ENCODE results near the gene SRP9.

The SRP9 gene, protein sequence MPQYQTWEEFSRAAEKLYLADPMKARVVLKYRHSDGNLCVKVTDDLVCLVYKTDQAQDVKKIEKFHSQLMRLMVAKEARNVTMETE

GRCh38 chr1:225777583-225778336 is at the start of gene SRP9:
TSS of gene SRP9 (plus strand) at chr1:225777826. CDS start at chr1:225777941, 115 bp downstream.
- peak within 1 kb of the TSS; percentile 92 for H3K4me3 ChIP-seq (ENCODE audit: low read depth, low read length)

- no peak overlapping the region for H3K4me3 ChIP-seq (ENCODE audit: low read depth, low read length)
These were observed 46.1 kb upstream of the SRP9 start for GRCh38 chr1:225731491-225731890.

- no peak overlapping the region for H3K4me3 ChIP-seq (ENCODE audit: low read depth, low read length)
These were observed 44.4 kb upstream of the SRP9 start for GRCh38 chr1:225733254-225733653.

GRCh38 chr1:225735252-225736149 is 42.1 kb upstream of the SRP9 start:
- H3K4me3 ChIP-seq (ENCODE audit: low read depth, low read length), result no peak overlapping the region

DNA sequence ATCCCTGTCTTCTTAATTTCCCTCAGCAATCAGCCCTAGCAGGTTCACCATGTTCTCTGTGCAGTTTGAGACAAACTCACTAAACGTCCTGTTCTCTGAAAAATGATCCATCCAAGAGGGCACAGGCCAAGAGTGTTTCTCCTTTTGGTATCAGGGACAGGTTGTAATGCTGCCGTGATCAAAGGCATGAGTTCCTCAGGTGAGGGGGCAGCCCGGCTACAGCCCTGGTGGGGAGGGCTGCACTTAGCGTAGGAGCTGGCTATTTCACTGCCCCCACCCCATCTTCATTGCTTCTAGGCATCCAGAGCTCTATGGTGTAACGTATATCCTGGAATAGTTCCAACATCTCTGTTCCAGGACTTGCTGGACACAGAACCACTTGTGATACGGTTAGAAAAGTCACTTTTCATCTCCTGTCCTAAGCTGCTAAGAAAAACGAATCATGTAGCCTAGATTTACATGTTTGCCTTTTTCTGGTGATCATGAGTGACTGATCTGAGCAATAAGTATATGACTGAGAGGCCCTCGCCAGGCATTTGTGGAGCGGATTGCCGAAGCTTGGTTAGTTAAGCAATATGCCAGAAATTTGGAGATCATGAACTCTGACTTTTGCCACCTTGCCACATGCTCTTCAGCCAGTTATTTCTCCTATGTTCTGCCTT is 41.1 kb upstream of the SRP9 start:
- no peak overlapping the region for H3K4me3 ChIP-seq (ENCODE audit: low read depth, low read length)

DNA sequence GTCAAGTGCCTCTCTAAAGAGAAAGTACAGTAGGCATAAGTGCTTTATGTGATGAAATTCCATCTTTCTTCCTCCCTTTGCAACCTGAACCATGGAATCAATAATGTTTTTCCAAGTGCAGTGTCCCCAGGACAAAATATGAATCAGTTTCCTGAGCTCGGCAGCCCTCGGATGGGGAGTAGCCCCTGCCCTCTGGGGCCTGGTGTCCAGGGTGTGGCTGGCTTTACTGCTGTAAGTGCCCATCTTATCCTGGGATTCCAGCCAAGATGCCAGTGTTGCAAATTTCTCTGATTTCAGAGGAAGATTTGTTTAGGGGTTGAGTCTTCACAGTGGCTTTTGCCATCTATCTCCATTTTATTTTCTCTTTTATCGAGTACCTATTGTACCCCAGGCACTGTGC is 40.5 kb upstream of the SRP9 start:
- no peak overlapping the region for H3K4me3 ChIP-seq (ENCODE audit: low read depth, low read length)

GRCh38 chr1:225737866-225738265 is 39.8 kb upstream of the SRP9 start:
- H3K4me3 ChIP-seq (ENCODE audit: low read depth, low read length), result no peak overlapping the region

DNA sequence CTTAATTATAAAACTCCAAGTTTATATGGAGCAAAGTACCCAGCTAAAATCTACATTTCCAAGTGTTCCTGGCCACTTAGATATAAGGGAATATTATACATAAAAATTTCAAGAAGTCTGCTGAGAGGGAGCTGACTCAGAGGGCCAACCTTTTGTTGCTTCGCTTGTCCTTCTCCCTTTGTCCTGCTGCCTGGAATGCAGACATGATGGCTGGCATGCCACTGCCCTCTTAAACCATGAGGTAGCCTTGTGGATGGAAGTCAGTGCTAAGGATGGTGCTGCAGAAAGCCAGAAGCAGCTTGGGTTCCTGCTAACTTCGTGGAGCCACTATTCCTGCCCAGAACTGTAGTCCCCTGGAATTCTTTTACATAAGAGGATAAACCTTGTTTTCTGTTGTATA is 38.9 kb upstream of the SRP9 start:
- H3K4me3 ChIP-seq (ENCODE audit: low read depth, low read length), result no peak overlapping the region

DNA sequence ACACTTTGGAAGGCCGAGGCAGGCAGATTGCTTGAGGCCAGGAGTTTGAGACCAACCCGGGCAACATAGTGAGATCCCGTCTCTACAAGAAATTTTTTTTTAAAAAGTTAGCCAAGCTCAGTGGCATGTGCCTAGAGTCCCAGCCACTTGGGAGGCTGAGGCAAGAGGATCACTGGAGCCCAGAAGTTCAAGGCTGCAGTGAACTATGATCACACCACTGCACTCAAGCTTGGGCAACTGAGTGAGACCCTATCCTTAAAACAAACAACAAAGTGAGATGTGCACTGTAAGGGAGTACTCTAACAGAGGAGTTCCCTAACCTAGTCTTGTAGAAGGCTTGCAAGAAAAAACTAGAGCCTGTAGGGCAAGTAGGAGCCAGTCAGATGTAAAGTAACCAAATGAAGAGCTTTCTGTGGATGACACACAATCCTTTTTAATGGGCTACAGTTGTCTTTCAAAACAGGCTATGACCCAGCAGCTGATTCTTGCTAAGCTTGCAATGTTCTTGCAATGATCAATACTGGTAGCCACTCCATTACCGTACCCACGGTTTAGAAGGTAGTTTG is 38.0 kb upstream of the SRP9 start:
- H3K4me3 ChIP-seq (ENCODE audit: low read depth, low read length), result no peak overlapping the region

- H3K4me3 ChIP-seq (ENCODE audit: low read depth, low read length), result no peak overlapping the region
These were observed 32.9 kb upstream of the SRP9 start for GRCh38 chr1:225744745-225745144.

DNA sequence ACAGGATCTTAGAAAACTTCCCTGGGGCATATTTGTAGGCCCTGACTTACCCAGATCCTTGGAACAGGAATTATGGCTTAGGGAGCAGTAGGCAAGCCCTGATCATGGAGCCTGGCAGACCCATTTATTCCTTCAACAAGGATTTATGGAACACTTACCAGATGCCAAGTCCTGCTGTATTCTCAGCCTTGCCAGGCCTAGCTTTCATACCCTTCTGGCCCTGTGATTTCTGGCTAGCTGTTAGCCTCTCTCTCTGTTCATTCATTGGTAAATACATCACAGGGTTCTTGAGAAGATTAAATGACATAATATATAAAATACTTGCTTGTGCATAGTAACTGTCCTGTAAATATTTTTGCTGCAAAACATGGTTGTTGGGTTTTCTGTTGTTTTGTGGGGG is 32.4 kb upstream of the SRP9 start:
- H3K4me3 ChIP-seq (ENCODE audit: low read depth, low read length), result no peak overlapping the region

DNA sequence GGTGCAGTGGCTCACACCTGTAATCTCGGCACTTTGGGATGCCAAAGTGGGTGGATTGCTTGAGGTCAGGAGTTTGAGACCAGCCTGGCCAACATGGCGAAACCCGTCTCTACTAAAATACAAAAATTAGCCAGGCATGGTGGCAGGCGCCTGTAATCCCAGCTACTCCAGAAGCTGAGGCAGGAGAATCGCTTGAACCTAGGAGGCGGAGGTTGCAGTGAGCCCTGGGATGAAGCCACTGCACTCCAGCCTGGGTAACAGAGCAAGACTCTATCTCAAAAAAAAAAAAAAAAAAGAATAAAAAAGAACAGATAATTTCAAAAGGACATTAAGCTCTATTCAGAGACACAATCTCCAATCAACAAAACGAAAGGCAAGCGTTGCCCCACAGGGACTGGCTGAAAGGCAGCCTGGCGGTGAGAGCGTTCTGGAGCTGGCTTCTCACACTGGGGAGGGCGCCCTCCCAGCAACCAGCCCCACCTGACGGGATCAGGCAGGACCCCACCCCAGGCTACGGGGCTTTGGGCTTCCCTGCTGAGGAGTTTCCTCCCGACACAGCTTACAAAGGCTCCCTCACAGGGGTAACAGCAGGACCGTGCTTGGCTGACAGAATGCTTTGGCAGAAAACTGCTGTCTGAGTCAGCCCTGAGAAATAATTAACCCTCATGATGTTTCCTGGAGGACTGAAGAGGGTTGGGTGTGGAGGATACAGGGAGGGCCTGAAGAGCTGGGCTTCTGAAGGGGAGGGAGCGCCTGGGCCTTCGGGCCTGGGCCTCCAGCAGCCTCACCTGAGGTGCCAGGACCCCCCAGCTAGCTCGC is 31.1 kb upstream of the SRP9 start:
- H3K4me3 ChIP-seq (ENCODE audit: low read depth, low read length), result no peak overlapping the region

DNA sequence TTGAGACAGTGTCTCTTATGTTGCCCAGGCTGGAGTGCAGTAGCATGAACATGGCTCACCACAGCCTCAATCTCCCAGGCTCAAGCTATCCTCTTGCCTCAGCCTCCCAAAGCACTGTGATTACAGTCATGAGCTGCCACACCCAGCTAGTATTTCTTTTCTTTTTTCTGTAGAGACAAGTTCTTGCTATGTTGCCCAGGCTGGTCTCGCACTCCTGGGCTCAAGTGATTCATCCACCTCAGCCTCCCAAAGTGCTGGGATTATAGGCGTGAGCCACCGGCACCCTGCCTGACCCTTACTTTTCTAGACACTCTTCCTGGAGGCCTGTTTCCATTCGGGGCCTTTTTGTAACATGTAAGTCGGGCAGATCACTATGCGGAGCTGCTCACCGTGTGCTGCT is 30.1 kb upstream of the SRP9 start:
- H3K4me3 ChIP-seq (ENCODE audit: low read depth, low read length), result no peak overlapping the region

- H3K4me3 ChIP-seq (ENCODE audit: low read depth, low read length), result no peak overlapping the region
These were observed 29.1 kb upstream of the SRP9 start for GRCh38 chr1:225748529-225748928.

DNA sequence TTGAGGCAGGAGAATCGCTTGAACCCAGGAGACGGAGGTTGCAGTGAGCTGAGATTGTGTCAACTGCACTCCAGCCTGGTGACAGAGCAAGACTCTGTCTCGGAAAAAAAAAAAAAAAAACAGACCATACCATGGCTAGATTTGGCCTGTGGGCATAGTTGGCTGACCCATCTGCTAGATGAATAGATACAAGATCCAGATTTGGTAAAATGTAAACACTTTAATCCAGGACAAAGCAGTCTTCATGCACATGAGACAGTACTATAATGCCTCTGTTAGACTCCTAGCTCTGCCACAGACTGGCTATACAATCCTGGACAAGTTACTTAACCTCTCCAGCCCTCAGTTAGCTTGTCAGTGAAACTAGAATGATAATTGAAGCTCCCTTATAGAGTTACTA is 27.9 kb upstream of the SRP9 start:
- no peak overlapping the region for H3K4me3 ChIP-seq (ENCODE audit: low read depth, low read length)

GRCh38 chr1:225750420-225750819 is 27.2 kb upstream of the SRP9 start:
- no peak overlapping the region for H3K4me3 ChIP-seq (ENCODE audit: low read depth, low read length)

GRCh38 chr1:225750875-225751824 is 26.5 kb upstream of the SRP9 start:
- H3K4me3 ChIP-seq (ENCODE audit: low read depth, low read length), result no peak overlapping the region

DNA sequence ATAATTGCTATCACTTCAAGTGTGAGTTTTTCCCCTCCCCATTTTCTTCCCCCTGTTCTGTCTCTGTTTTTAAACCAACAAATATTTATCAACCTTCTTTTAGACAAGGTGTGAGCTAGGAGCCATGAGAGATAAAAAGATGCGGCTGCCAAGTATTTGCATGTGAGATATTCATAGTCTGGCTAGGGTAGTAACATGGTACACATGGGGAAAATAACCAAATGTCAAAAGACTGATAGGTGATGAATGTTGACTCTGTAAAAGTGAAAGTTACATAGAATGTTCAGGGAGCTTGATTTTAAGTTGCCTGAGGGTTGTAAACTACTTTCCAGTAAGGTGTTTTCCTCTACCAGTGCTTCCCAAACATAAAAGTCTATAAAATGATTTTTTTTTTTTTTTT is 25.4 kb upstream of the SRP9 start:
- H3K4me3 ChIP-seq (ENCODE audit: low read depth, low read length), result no peak overlapping the region

Measured in iPS-11a (cell line).